HCT116 (cell line): ENCODE measurements around the gene LRRN3.

Source experiments
- CTCF ChIP-seq, 3 experiments: fragments of 200-600 bp in 1 of 3; sonication (generic) in 1 of 3; IDR thresholded peaks in 2 of 3; conservative IDR thresholded peaks in 1 of 3; 2 replicates each; pipeline ENCODE4 v1.5.1; 2012 to 2017; ENCODE audit warnings: low read depth in 2 of 3, low read length in 2 of 3, antibody characterized with exemption in 1 of 3, borderline replicate concordance in 1 of 3, control low read depth in 1 of 3, mild to moderate bottlenecking in 1 of 3, mixed read lengths in 1 of 3, mixed run types in 1 of 3, moderate library complexity in 1 of 3; ENCODE audit not compliant: insufficient read depth in 1 of 3
- JUND ChIP-seq: IDR thresholded peaks from 2 replicates; pipeline ENCODE4 v1.6.1; 2012
- POLR2A ChIP-seq: IDR thresholded peaks from 2 replicates; pipeline ENCODE4 v1.7.0; 2011; ENCODE audit warnings: borderline replicate concordance; ENCODE audit not compliant: insufficient read depth, insufficient read length; ENCODE audit errors: extremely low read depth
- POLR2AphosphoS5 ChIP-seq: IDR thresholded peaks from 2 replicates; pipeline ENCODE4 v1.6.1; 2011; ENCODE audit warnings: mild to moderate bottlenecking, low read depth, low read length, moderate library complexity
- REST ChIP-seq: IDR thresholded peaks from 2 replicates; pipeline ENCODE4 v1.6.1; 2012; ENCODE audit warnings: low read depth
- SIN3A ChIP-seq: IDR thresholded peaks from 2 replicates; pipeline ENCODE4 v1.6.1; 2012; ENCODE audit warnings: low read depth
- SP1 ChIP-seq: IDR thresholded peaks from 2 replicates; pipeline ENCODE4 v1.6.1; 2012; ENCODE audit warnings: low read depth
- SRF ChIP-seq: IDR thresholded peaks from 2 replicates; pipeline ENCODE4 v1.6.1; 2012; ENCODE audit warnings: low read depth
- ZNF274 ChIP-seq: fragments of 200-500 bp; sonication (Bioruptor generic); IDR thresholded peaks from 2 replicates; pipeline ENCODE4 v1.6.1; 2014; ENCODE audit warnings: mild to moderate bottlenecking, low read depth, low read length, inconsistent platforms
- TF ChIP-seq, protein P1 (sequence below): IDR thresholded peaks from 2 replicates; pipeline ENCODE4 v1.6.1; 2012

GRCh38 chr7:111129435-111129834 is 38.5 kb downstream of the LRRN3 start:
- TF ChIP-seq CTCF (IDR thresholded peaks at IDR 0.05 in 2 of 3, conservative IDR thresholded peaks at IDR 0.05 in 1 of 3; ENCODE audit: borderline replicate concordance in 1 of 3, insufficient read depth in 1 of 3, low read depth in 2 of 3, low read length in 2 of 3) = no peak
- no peak for TF ChIP-seq ZNF274
- no peak for TF ChIP-seq POLR2A
- TF ChIP-seq SP1 = no peak
- TF ChIP-seq SRF = no peak
- TF ChIP-seq JUND = no peak
- TF ChIP-seq SIN3A = no peak
- TF ChIP-seq REST = no peak
- TF ChIP-seq, protein P1, sequence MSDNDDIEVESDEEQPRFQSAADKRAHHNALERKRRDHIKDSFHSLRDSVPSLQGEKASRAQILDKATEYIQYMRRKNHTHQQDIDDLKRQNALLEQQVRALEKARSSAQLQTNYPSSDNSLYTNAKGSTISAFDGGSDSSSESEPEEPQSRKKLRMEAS = no peak
- no peak for TF ChIP-seq POLR2AphosphoS5
